ENCODE measurements around the gene PXYLP1. TPM values are rescaled to one million over a fixed set of nuclear protein-coding genes. Genes with fewer than 3 reads are reported as not detected.
A peak's percentile ranks its signal among the peaks of the same experiment; 100 is the strongest.

Gene PXYLP1
- total RNA-seq, 1 donor, result 6.5 TPM

- no peak overlapping the region for H2AFZ ChIP-seq (ENCODE audit: low read length)
- H4K20me1 ChIP-seq (ENCODE audit: insufficient read depth, low read length), result no peaks in the 10 kb centered on the region
- no peak for DNase-seq (ENCODE audit: insufficient read length, low spot score, missing footprints)
- H3K9me3 ChIP-seq (ENCODE audit: low read depth, low read length), result no peaks in the 10 kb centered on the region
- H3K79me2 ChIP-seq (ENCODE audit: insufficient read depth, low read length), result no peaks in the 10 kb centered on the region
- H3K4me1 ChIP-seq (ENCODE audit: insufficient read depth, low read length), result peaks cover 30% of the 10 kb centered on the region
- H3K27ac ChIP-seq (ENCODE audit: low read depth, low read length), result no peak overlapping the region
- no peaks in the 10 kb centered on the region for H3K27me3 ChIP-seq (ENCODE audit: insufficient read depth, low read length)
- H3K4me3 ChIP-seq (ENCODE audit: insufficient read depth, low read length), result no peak overlapping the region
- no peaks in the 10 kb centered on the region for H3K36me3 ChIP-seq (ENCODE audit: insufficient read depth, low read length)
- no peak overlapping the region for H3K4me2 ChIP-seq (ENCODE audit: insufficient read depth, low read length)
- no peak for TF ChIP-seq CTCF (IDR thresholded peaks at IDR 0.05; ENCODE audit: extremely low read depth, low read depth, low read length)
Measured at GRCh38 chr3:141328286-141329166, 96.9 kb downstream of the PXYLP1 start.

GRCh38 chr3:141330235-141330634 is 98.6 kb downstream of the PXYLP1 start:
- DNase-seq (ENCODE audit: insufficient read length, low spot score, missing footprints), result no peak
- TF ChIP-seq CTCF (IDR thresholded peaks at IDR 0.05; ENCODE audit: extremely low read depth, low read depth, low read length), result no peak
- Histone ChIP-seq H3K27ac (ENCODE audit: low read depth, low read length) (peak overlapping the region; percentile 97), H3K4me1 (ENCODE audit: insufficient read depth, low read length) (peaks cover 40% of the 10 kb centered on the region), H3K36me3 (ENCODE audit: insufficient read depth, low read length) (no peaks in the 10 kb centered on the region), H4K20me1 (ENCODE audit: insufficient read depth, low read length) (no peaks in the 10 kb centered on the region), H3K4me2 (ENCODE audit: insufficient read depth, low read length) (no peak overlapping the region), H3K27me3 (ENCODE audit: insufficient read depth, low read length) (no peaks in the 10 kb centered on the region), H3K9me3 (ENCODE audit: low read depth, low read length) (no peaks in the 10 kb centered on the region), H3K79me2 (ENCODE audit: insufficient read depth, low read length) (no peaks in the 10 kb centered on the region), H3K4me3 (ENCODE audit: insufficient read depth, low read length) (no peak overlapping the region), H2AFZ (ENCODE audit: low read length) (no peak overlapping the region)

- Histone ChIP-seq H2AFZ (ENCODE audit: low read length) (no peak overlapping the region), H3K36me3 (ENCODE audit: insufficient read depth, low read length) (no peaks in the 10 kb centered on the region), H3K9me3 (ENCODE audit: low read depth, low read length) (no peaks in the 10 kb centered on the region), H3K27ac (ENCODE audit: low read depth, low read length) (peak overlapping the region; percentile 97), H4K20me1 (ENCODE audit: insufficient read depth, low read length) (no peaks in the 10 kb centered on the region), H3K79me2 (ENCODE audit: insufficient read depth, low read length) (no peaks in the 10 kb centered on the region), H3K4me2 (ENCODE audit: insufficient read depth, low read length) (peak overlapping the region; percentile 31), H3K4me3 (ENCODE audit: insufficient read depth, low read length) (no peak overlapping the region), H3K4me1 (ENCODE audit: insufficient read depth, low read length) (peaks cover 46% of the 10 kb centered on the region), H3K27me3 (ENCODE audit: insufficient read depth, low read length) (no peaks in the 10 kb centered on the region)
- no peak for TF ChIP-seq CTCF (IDR thresholded peaks at IDR 0.05; ENCODE audit: extremely low read depth, low read depth, low read length)
- no peak for DNase-seq (ENCODE audit: insufficient read length, low spot score, missing footprints)
Measured at GRCh38 chr3:141330718-141331376, 99.2 kb downstream of the PXYLP1 start.

Data from osteoblast (primary cell).